ENCODE data around the gene SPDYE6. TPM values are rescaled to one million over a fixed set of nuclear protein-coding genes. Genes with fewer than 3 reads are reported as not detected.
"Not testable (repeated sequence)": the region's sequence is repeated elsewhere in the genome, so short reads cannot be mapped to it uniquely, and the experiment has no call there.

The SPDYE6 gene
- total RNA-seq, 2 donors from 2014 or later, result not detected

DNA sequence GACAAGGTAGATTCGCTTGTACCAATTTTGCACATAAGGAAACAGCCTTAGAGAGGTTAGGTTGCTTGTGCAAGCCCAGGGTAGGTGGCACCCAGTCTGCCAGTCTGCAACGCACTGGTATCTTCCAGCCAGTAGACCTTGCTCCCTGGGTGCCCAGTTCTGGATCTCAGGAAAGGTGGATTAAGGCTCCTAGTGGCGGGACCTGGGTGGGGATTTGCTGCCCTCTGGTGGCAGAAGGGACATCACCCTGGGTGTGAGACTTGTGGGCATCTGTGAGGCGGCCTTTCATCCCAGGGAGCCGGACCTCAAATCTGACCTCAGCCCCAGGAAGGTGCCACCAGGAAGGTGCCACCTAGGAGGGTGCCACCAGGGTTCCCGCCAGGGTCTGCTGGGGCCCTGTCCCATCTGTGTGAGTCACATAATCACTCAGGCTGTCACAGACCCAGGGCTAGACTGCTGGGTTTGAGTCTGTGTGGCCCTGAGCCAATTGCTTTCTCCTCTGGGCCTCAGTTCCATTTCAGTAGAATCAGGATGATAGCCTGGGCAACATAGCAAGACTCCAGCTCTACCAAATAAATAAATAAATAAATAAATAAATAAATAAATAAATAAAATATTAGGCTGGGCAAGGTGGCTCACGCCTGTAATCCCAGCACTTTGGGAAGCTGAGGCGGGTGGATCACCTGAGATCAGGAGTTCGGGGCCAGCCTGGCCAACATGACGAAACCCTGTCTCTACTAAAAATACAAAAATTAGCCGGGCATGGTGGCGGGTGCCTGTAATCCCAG, 34.6 kb upstream of the SPDYE6 start:
- ATAC-seq (ENCODE audit: insufficient number of reproducible peaks, low FRiP score, low read depth) (no peak), DNase-seq (ENCODE audit: low spot score) (peak; percentile 25)
- no peak overlapping the region for H3K27ac ChIP-seq
- H3K4me3 ChIP-seq, result no peak overlapping the region
- H3K9me3 ChIP-seq, result no peaks in the 10 kb centered on the region
- H3K27me3 ChIP-seq (replicated peaks; ENCODE audit: insufficient read depth), result no peaks in the 10 kb centered on the region
- H3K4me1 ChIP-seq (ENCODE audit: control insufficient read depth in 1 of 2, low read depth in 2 of 2), result no peaks in the 10 kb centered on the region
- H3K36me3 ChIP-seq, result peaks cover 4% of the 10 kb centered on the region
- peak; percentile 89 for TF ChIP-seq CTCF (IDR thresholded peaks at IDR 0.05)

GRCh38 chr7:102389810-102390209, 33.6 kb upstream of the SPDYE6 start:
- H3K27ac ChIP-seq, result no peak overlapping the region
- H3K4me3 ChIP-seq, result no peak overlapping the region
- TF ChIP-seq CTCF (IDR thresholded peaks at IDR 0.05), result no peak
- H3K36me3 ChIP-seq, result peaks cover 4% of the 10 kb centered on the region
- no peaks in the 10 kb centered on the region for H3K9me3 ChIP-seq
- DNase-seq (ENCODE audit: low spot score), result no peak
- ATAC-seq (ENCODE audit: insufficient number of reproducible peaks, low FRiP score, low read depth), result no peak
- no peaks in the 10 kb centered on the region for H3K27me3 ChIP-seq (replicated peaks; ENCODE audit: insufficient read depth)
- H3K4me1 ChIP-seq (ENCODE audit: control insufficient read depth in 1 of 2, low read depth in 2 of 2), result no peaks in the 10 kb centered on the region

DNA sequence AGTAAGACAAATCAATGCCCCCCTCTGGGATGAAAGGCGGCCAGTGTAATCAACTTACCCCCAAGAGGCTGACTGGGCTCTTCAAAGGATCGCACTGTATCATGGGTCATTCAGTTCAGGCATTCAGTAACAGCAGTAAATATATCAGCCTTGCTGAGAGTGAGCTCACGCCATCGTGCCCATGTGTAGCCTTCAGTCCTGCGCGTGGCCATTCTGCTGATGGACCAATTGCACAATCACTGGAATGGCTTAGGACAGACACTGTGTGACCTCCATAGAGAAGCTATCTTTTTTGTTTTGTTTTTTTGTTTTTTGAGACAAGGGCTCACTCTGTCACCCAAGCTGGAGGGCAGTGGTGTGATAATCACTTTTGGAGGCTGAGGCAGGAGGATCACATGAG, 30.8 kb upstream of the SPDYE6 start:
- DNase-seq (ENCODE audit: low spot score), result no peak
- no peak for ATAC-seq (ENCODE audit: insufficient number of reproducible peaks, low FRiP score, low read depth)
- TF ChIP-seq CTCF (IDR thresholded peaks at IDR 0.05), result no peak
- Histone ChIP-seq H3K4me3 (no peak overlapping the region), H3K9me3 (no peaks in the 10 kb centered on the region), H3K27ac (no peak overlapping the region), H3K36me3 (peaks cover 4% of the 10 kb centered on the region), H3K4me1 (ENCODE audit: control insufficient read depth in 1 of 2, low read depth in 2 of 2) (no peaks in the 10 kb centered on the region), H3K27me3 (replicated peaks; ENCODE audit: insufficient read depth) (no peaks in the 10 kb centered on the region)

GRCh38 chr7:102381696-102382425, 25.6 kb upstream of the SPDYE6 start:
- H3K27me3 ChIP-seq (replicated peaks; ENCODE audit: insufficient read depth); ATAC-seq (ENCODE audit: insufficient number of reproducible peaks, low FRiP score, low read depth); H3K9me3 ChIP-seq; H3K4me3 ChIP-seq; H3K27ac ChIP-seq; H3K4me1 ChIP-seq (ENCODE audit: control insufficient read depth in 1 of 2, low read depth in 2 of 2); DNase-seq (ENCODE audit: low spot score): not testable (repeated sequence)
- H3K36me3 ChIP-seq, result peaks cover 31% of the 10 kb centered on the region

DNA sequence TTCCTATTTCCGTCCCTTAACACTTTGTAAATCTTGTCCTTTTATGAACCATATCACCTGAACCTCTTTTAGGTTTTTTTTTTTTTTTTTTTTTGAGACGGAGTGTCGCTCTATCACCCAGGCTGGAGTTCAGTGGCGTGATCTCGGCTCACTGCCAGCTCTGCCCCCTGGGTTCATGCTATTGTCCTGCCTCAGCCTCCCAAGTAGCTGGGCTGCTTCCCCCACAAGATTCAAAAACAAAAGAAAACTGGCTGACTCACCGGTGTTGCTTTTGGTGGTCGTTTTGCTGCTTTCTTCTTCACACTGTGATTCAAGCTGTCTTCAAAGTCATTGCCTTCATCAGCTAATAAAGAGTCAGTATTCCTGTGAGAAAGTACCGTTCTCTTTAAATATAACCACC, 24.6 kb upstream of the SPDYE6 start:
- H3K36me3 ChIP-seq, result peaks cover 30% of the 10 kb centered on the region
- not testable (repeated sequence) for H3K4me3 ChIP-seq; DNase-seq (ENCODE audit: low spot score); ATAC-seq (ENCODE audit: insufficient number of reproducible peaks, low FRiP score, low read depth); H3K27me3 ChIP-seq (replicated peaks; ENCODE audit: insufficient read depth); H3K9me3 ChIP-seq; H3K4me1 ChIP-seq (ENCODE audit: control insufficient read depth in 1 of 2, low read depth in 2 of 2); H3K27ac ChIP-seq

DNA sequence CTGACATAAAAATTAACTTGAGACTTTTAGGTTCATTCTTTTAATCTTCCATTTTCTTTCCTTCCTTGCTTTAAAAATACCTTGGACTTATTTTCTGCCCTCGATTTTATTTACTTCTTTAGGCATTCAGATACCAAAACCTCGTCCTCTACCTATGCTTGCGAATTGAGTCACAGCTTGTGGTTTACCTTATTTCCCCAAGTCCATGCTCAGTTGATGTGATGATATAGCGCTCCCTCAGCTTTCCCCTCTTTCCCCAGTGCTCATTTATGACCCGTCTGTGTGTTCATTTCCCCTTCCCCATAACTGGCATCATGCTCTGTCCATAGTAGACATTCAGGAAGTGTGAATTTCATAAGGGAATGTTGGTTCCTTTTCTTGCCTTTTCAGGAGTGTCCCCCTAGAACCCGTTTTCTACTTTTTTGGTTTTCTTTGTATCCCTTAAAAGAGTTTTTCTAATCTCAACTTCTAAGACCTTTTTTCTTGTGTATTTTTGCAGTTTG, 20.8 kb upstream of the SPDYE6 start:
- Histone ChIP-seq H3K9me3 (no peaks in the 10 kb centered on the region), H3K4me3 (no peak overlapping the region), H3K27me3 (replicated peaks; ENCODE audit: insufficient read depth) (no peaks in the 10 kb centered on the region), H3K4me1 (ENCODE audit: control insufficient read depth in 1 of 2, low read depth in 2 of 2) (no peaks in the 10 kb centered on the region), H3K36me3 (peaks cover 30% of the 10 kb centered on the region), H3K27ac (no peak overlapping the region)
- no peak for DNase-seq (ENCODE audit: low spot score)
- no peak for ATAC-seq (ENCODE audit: insufficient number of reproducible peaks, low FRiP score, low read depth)
- TF ChIP-seq CTCF (IDR thresholded peaks at IDR 0.05), result no peak

DNA sequence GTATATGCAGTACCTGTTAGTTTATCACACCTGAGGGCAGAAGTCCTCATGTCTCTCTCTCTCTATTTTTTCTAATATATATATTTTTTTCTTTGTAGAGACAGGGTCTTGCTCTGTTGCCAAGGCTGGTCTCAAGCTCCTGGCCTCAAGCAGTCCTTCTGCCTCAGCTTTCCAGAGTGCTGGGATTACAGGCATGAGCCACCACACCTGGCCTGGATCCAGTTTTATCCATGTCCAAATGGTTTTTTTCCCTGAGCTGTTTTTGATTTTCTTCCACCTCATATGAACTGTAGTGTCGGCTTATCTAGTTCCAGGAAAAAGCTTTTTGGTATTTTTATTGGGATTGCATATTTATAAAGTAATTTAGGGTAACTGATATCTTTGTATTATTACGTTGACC, 16.6 kb upstream of the SPDYE6 start:
- not testable (repeated sequence) for H3K9me3 ChIP-seq; H3K4me1 ChIP-seq (ENCODE audit: control insufficient read depth in 1 of 2, low read depth in 2 of 2); H3K27ac ChIP-seq; DNase-seq (ENCODE audit: low spot score); H3K36me3 ChIP-seq; H3K4me3 ChIP-seq; H3K27me3 ChIP-seq (replicated peaks; ENCODE audit: insufficient read depth); ATAC-seq (ENCODE audit: insufficient number of reproducible peaks, low FRiP score, low read depth)

- H3K4me1 ChIP-seq (ENCODE audit: control insufficient read depth in 1 of 2, low read depth in 2 of 2); DNase-seq (ENCODE audit: low spot score); H3K36me3 ChIP-seq; H3K27me3 ChIP-seq (replicated peaks; ENCODE audit: insufficient read depth); ATAC-seq (ENCODE audit: insufficient number of reproducible peaks, low FRiP score, low read depth); H3K4me3 ChIP-seq; H3K9me3 ChIP-seq; H3K27ac ChIP-seq: not testable (repeated sequence)
These were observed 13.8 kb upstream of the SPDYE6 start for GRCh38 chr7:102370038-102370437.
